ENCODE results near the gene TMEM147. TPM values are rescaled to one million over a fixed set of nuclear protein-coding genes. Genes with fewer than 3 reads are reported as not detected.

The TMEM147 gene
- total and polyA plus RNA-seq, 10 of the 15 experiments (the other 5 are each of a cell fraction or from before 2014, with no cell fraction given), result 53.4 to 145 (median 79.3) TPM

DNA sequence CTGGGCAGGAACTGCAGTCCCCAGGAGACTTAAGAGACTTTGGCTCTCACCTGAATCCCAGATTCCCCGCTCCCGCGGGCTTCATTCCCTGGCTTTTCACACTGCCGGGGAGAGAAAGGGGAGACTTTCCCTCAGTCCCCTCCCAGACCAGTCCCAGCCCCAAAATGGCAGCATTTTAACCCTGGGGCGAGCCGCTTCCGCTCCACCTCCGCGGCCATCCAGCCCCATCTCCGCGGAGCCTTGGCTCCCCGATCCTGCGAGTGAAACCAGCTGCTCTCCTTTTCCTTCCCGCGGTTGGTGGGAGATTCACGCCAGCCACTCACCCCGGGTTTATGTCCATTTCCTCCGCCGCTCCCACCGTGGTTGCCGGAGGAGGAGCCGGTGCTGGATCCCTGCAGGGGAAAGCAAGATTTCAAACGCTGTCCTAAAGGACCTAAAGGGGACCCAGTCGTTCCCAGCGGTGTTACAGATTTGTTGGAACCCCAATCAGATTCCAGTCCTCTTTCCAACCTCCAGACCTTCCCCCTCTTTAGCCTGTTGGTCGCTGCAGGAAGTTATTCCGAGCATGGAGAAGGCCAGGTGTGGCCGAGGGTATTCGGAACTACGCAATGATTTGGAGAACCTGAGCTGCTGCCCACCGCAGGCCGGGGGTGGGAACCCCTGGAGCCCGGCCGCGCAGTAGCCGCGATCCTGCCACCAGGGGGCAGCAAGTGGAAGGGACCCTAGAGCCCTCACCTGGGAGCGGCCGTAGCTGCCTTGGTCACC lies 35.4 kb upstream of the TMEM147 start (continued):
- peak; percentile 53; the same call in 1 of the 2 replicates for TF ChIP-seq TAF1 (IDR thresholded peaks at IDR 0.05; ENCODE audit: borderline replicate concordance, low read depth, low read length)
- TF ChIP-seq MYB (IDR thresholded peaks at IDR 0.05; ENCODE audit: borderline replicate concordance, low read depth, low read length), result no peak
- TF ChIP-seq CREB1 (IDR thresholded peaks at IDR 0.05; ENCODE audit: low read depth), result 0 out of 2 replicates have a peak, but pooled peaks have one; percentile 23
- TF ChIP-seq, protein P1, sequence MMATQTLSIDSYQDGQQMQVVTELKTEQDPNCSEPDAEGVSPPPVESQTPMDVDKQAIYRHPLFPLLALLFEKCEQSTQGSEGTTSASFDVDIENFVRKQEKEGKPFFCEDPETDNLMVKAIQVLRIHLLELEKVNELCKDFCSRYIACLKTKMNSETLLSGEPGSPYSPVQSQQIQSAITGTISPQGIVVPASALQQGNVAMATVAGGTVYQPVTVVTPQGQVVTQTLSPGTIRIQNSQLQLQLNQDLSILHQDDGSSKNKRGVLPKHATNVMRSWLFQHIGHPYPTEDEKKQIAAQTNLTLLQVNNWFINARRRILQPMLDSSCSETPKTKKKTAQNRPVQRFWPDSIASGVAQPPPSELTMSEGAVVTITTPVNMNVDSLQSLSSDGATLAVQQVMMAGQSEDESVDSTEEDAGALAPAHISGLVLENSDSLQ (IDR thresholded peaks at IDR 0.05), result no peak
- no peak for TF ChIP-seq GABPA (IDR thresholded peaks at IDR 0.05; ENCODE audit: low read depth)
- TF ChIP-seq SPI1 (IDR thresholded peaks at IDR 0.05; ENCODE audit: borderline replicate concordance, insufficient read depth, low read depth, low read length), result 0 out of 2 replicates have a peak, but pooled peaks have one; percentile 11
- TF ChIP-seq ESRRA (IDR thresholded peaks at IDR 0.05; ENCODE audit: low read length), result no peak
- no peak for TF ChIP-seq USF1 (IDR thresholded peaks at IDR 0.05; ENCODE audit: borderline replicate concordance, extremely low read length, insufficient read depth, low read depth, low read length)
- TF ChIP-seq STAT3 (IDR thresholded peaks at IDR 0.05; ENCODE audit: low read depth, low read length), result no peak
- no peak for TF ChIP-seq NFXL1 (IDR thresholded peaks at IDR 0.05; ENCODE audit: borderline replicate concordance)
- TF ChIP-seq ZBTB11 (CRISPR knock-in tag; IDR thresholded peaks at IDR 0.05), result no peak
- TF ChIP-seq FOXK2 (IDR thresholded peaks at IDR 0.05), result no peak
- TF ChIP-seq RBBP5 (conservative IDR thresholded peaks at IDR 0.05), result no peak
- no peak for TF ChIP-seq CBX5 (IDR thresholded peaks at IDR 0.05; ENCODE audit: low read depth)
- TF ChIP-seq NBN (IDR thresholded peaks at IDR 0.05), result peak; percentile 76
- TF ChIP-seq SP1 (IDR thresholded peaks at IDR 0.05; ENCODE audit: low read depth, low read length), result no peak
- peak; percentile 83 for TF ChIP-seq IKZF1 (conservative IDR thresholded peaks at IDR 0.05)
- TF ChIP-seq HDAC2 (IDR thresholded peaks at IDR 0.05), result no peak
- no peak for TF ChIP-seq FOXM1 (IDR thresholded peaks at IDR 0.05; ENCODE audit: low read depth, low read length)
- no peak; the same call in 1 of the 2 replicates for TF ChIP-seq POLR2A (IDR thresholded peaks at IDR 0.05; ENCODE audit: low read depth, low read length)
- TF ChIP-seq MEF2B (IDR thresholded peaks at IDR 0.05; ENCODE audit: partially characterized antibody, poor library complexity, severe bottlenecking), result no peak

Data from GM12878 (cell line).